Measurements from ENCODE around the gene WNT3A. TPM values are rescaled to one million over a fixed set of nuclear protein-coding genes. Genes with fewer than 3 reads are reported as not detected.

The WNT3A gene
- total RNA-seq, 1 donor from 2014 or later = 1.6 TPM

GRCh38 chr1:228084797-228085196 lies 78.0 kb downstream of the WNT3A start:
- no peak for DNase-seq

DNA sequence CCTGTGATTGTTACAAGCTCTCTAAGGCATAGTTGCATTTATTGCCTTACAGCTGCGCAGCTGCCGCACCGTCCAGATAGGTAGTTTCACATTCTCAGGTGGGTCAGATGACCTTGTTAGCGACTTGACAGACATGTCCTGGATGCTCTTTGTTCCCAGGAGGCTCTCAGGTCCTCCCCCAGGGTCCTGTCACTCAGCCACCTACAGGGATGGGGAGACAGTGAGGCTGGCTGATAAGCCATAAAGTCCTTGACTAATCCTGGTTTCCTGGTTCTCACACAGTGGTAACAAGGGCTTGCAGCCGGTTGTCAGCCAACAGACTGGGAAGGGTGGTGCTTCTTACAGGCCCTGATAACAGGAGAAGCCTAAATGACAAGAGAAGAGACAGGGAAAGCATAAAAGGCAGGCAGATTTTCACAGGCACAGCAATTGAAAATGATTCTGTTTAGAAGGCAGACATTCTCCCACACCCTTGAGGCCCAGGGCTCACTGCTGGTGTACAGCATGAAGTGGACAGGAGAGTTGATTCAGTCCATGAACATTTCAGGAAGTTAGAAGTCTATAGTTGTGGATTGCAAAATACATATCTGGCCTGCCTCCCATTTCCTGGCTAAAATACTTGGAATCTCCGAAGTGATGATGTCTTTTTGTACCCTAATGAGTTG lies 78.6 kb downstream of the WNT3A start:
- DNase-seq = peak; percentile 18

DNA sequence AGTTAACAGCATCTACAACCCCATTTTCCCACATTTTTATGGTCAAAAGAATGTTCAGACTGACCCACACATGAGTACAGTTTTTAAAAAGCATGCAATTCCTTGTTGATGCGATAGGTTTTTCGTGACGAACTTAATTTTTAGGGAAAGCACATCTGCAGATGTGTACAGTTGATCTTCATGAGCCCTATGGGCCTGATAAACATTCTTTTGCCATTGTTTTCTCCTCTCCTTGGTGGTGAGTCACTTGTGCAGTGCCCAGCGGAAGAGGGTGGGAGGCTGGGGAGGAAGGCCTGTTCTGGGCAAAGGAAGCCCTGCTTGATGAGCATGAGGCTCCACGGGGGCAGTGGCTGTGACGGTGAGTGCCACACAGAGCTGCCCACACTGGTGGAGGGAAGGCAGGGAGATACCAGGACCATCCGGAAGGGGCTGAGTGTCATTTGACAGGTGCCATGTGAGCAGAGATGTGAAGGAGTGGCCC lies 81.0 kb downstream of the WNT3A start:
- DNase-seq = no peak

- DNase-seq = no peak
Measured at GRCh38 chr1:228088586-228089498, 82.0 kb downstream of the WNT3A start.

GRCh38 chr1:228089519-228090380 lies 83.0 kb downstream of the WNT3A start:
- no peak for DNase-seq

GRCh38 chr1:228090613-228091081 lies 83.8 kb downstream of the WNT3A start:
- DNase-seq = no peak

- DNase-seq = no peak
Measured at GRCh38 chr1:228091084-228091483, 84.3 kb downstream of the WNT3A start.

- no peak for DNase-seq
Measured at GRCh38 chr1:228092342-228093049, 85.7 kb downstream of the WNT3A start.

DNA sequence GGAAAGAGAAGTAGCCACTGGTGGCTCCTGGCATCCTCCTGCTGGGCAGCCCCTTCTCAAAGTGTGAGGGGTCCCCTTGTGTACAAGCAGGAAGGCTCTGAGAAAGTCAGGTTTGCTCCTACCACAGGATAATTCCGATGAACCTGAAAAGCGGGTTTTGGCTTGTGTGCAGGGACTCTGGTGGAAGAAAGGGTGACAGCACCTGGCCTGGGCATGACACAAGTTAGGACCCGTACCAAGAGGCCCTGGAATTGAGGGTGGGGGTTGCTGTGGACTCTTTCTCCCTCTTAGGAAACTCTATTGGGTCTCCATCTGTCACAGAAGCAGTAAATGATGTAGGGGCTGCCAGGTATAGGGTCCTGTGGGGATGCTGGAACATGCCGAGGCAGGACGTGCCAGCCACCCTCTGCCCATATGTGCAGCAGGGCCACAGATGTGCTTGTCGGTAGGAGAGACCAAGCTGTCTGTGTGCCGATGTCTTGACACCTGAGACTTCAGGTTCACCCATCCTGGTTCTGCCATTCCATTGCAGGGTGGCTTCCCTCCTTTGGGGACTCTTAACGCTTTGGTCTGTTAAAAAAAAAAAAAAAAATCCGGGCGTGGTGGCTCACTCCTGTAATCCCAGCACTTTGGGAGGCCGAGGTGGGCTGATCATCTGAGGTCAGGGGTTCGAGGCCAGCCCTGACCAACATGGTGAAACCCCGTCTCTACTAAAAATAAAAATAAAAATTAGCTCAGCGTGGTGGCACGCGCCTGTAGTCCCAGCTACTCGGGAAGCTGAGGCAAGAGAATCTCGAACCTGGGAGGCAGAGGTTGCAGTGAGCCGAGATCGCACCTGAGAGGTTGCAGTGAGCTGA lies 86.5 kb downstream of the WNT3A start:
- DNase-seq = peak; percentile 46

GRCh38 chr1:228094432-228095016 lies 87.7 kb downstream of the WNT3A start:
- no peak for DNase-seq

- peak; percentile 23 for DNase-seq
Measured at GRCh38 chr1:228095161-228095560, 88.4 kb downstream of the WNT3A start.

DNA sequence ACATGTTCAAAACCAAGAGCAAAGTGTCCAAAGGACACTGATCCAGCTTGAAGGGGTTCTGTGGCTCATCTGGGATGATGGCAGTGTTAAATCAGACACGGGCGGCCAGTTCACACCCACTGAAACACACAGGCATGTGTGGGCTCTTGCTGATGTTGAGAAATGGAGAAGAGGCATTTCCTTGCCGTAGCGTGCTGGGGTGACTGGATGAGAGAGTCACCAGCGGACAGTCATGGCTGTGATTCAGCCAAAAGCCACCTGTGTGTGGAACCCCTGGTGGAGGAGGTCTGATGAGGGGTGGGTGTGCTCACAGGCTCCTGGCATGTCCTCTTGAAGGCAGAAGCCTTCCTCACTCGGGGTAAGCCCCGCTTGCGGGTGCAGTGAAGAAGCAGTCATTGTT lies 89.1 kb downstream of the WNT3A start:
- no peak for DNase-seq

GRCh38 chr1:228096416-228097332 lies 89.9 kb downstream of the WNT3A start:
- DNase-seq = no peak

- no peak for DNase-seq
Measured at GRCh38 chr1:228097333-228098081, 90.7 kb downstream of the WNT3A start.

DNA sequence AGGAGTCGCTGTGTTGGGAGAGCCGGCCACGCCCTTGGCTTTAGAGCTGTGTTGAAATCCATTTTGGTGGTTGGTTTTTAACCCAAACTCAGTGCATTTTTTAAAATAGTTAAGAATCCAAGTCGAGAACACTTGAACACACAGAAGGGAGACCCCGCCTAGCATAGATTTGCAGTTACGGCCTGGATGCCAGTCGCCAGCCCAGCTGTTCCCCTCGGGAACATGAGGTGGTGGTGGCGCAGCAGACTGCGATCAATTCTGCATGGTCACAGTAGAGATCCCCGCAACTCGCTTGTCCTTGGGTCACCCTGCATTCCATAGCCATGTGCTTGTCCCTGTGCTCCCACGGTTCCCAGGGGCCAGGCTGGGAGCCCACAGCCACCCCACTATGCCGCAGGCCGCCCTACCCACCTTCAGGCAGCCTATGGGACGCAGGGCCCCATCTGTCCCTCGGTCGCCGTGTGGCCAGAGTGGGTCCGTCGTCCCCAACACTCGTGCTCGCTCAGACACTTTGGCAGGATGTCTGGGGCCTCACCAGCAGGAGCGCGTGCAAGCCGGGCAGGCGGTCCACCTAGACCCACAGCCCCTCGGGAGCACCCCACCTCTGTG lies 91.6 kb downstream of the WNT3A start:
- no peak for DNase-seq

DNA sequence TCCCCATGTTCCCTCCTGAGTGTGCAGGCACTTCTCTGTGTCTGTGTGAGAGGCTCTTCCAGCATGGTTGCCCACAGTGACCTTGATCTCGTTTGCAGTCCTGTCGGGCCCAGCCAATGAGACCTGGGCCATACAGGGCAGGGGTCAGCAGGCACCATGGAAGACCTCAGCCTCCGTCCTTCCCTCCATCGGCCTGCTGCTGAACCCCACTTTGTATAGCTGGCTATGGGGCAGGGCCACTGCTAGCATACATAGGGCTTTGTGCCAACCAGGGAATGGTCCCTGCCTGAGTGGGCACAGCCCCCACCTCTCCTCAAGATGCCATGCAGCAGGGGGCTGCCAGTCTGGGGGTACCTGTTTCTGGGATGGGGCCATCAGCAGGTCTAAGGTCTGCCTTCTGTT lies 92.5 kb downstream of the WNT3A start:
- DNase-seq = no peak

DNA sequence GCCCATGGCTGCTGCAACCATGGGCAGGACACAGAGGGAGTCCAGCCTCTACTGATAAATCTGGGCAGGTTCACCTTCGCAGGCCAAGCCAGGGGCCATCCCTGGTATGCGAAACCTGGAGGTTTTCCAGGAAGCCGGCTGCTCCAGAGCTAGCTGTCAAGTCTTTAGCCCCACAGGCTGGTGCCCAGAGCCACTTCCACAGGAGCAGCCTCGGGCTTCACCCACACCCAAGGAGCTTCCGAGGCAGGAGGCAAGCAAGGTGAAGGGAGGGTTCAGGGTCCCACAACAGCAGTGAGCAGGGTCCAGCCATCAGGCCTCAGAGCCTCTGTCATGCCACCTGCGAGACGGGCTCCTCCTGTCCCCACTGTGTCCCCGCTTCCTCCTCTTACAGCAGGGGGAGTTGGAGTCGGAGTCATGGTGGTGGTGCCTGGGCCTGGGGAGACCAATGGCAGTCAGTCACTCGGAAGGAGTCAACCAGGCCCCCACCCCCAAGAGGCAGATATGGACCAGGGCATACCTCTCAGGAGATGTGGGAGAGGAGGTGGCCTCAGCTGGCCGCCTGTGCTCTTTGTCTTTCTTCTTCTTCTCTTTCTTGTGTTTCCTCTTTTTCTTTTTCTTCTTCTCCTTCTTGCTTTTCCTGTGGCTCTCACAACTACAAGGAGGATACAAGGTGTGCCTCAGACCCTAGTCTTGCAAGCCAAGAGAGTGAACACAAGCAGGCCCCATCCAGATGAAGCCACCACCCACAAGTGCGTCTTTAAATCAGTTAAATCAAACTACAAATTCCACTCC lies 94.2 kb downstream of the WNT3A start:
- DNase-seq = no peak
